Nephron (organoid): ENCODE results near the gene ITGA2.

ENCODE experiments used
- H3K27ac Mint-ChIP-seq, 3 experiments: 2 replicates each; pipeline ENCODE4 v1.8.0; 2020; ENCODE audit warnings: mixed read lengths in 3 of 3, mild to moderate bottlenecking in 2 of 3, moderate library complexity in 1 of 3
- H3K27me3 Mint-ChIP-seq: 2 replicates; pipeline ENCODE4 v1.8.0; 2021; ENCODE audit warnings: low read depth, mild to moderate bottlenecking, moderate library complexity, mixed read lengths
- H3K36me3 Mint-ChIP-seq: 2 replicates; pipeline ENCODE4 v1.8.0; 2020; ENCODE audit warnings: low read depth, mixed read lengths
- H3K4me1 Mint-ChIP-seq: 2 replicates; pipeline ENCODE4 v1.8.0; 2020; ENCODE audit warnings: mixed read lengths
- H3K4me3 Mint-ChIP-seq, 3 experiments: 2 replicates each; pipeline ENCODE4 v1.8.0; 2020; ENCODE audit warnings: mild to moderate bottlenecking in 3 of 3, mixed read lengths in 3 of 3, moderate library complexity in 2 of 3
- H3K9me3 Mint-ChIP-seq: 2 replicates; pipeline ENCODE4 v1.8.0; 2020; ENCODE audit warnings: mixed read lengths
- CTCF ChIP-seq, 3 experiments: fragments of 200-600 bp; sonication (generic); IDR thresholded peaks; one replicate each; pipeline ENCODE4 v1.5.0; 2021; ENCODE audit warnings: antibody characterized with exemption in 3 of 3; ENCODE audit not compliant: unreplicated experiment in 3 of 3

ITGA2 gene

DNA sequence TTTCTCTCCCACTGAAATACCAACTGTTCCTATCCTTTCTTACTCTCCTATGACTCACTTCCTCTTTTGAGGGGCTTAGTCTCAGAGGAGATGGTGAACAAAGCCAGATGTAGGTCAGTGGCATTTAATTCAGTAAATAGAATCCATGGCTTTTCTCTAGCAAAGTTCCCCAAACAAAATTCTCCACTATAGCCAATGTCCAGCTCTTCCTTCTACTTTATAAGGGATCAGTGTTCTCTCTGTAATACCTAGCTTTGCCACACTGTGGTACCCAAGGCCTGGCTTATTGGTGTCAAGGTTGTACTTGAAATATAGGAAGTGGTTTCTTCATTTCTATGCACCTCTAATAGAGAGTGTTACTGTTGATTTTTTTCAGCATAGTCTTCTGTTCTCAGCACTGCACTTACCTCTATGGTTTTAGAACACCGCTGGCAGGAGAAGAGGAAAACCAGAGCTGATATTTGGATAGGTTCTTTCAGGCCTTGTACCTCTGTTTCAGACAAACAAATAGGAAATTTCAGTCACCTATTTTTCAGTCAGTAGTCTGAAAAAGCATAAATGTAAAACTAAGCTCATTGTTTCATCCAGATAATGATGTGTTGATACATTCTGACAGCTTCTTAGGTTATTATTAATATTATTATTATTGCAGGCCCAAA, 40.6 kb upstream of the ITGA2 start:
- H3K9me3 Mint-ChIP-seq: no peaks in the 10 kb centered on the region
- no peaks in the 10 kb centered on the region for H3K27me3 Mint-ChIP-seq
- peak overlapping the region; percentile 2 to 53 (median 23) for H3K27ac Mint-ChIP-seq
- H3K4me3 Mint-ChIP-seq: no peak overlapping the region
- TF ChIP-seq CTCF (IDR thresholded peaks at IDR 0.05; ENCODE audit: unreplicated experiment in 3 of 3): peak; percentile 82 to 87 (median 86)
- no peaks in the 10 kb centered on the region for H3K36me3 Mint-ChIP-seq
- peaks cover 6% of the 10 kb centered on the region for H3K4me1 Mint-ChIP-seq

DNA sequence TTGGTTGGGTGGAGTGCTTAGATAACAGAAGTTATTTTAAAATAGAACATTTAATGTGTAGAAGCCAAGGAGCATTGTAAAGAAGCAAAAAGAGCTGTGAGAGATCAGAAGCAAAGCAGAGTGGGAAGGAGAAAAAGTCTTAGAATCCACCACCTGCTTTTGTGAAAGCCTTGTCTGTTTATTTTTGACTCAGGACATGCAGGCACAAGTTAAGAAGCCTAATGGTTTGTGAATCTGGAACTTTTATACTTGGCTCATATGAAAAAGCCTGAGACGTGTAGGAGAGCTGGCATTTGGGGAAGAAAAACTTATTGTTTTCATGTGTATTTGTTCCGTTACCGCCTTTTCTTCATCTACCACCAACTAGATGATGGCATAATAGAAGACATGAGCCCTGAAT, 38.5 kb upstream of the ITGA2 start:
- no peaks in the 10 kb centered on the region for H3K36me3 Mint-ChIP-seq
- no peaks in the 10 kb centered on the region for H3K27me3 Mint-ChIP-seq
- H3K9me3 Mint-ChIP-seq: no peaks in the 10 kb centered on the region
- TF ChIP-seq CTCF (IDR thresholded peaks at IDR 0.05; ENCODE audit: unreplicated experiment in 3 of 3): no peak
- no peak overlapping the region for H3K27ac Mint-ChIP-seq
- peaks cover 6% of the 10 kb centered on the region for H3K4me1 Mint-ChIP-seq
- H3K4me3 Mint-ChIP-seq: no peak overlapping the region

GRCh38 chr5:52952483-52952882, 36.7 kb upstream of the ITGA2 start:
- no peaks in the 10 kb centered on the region for H3K36me3 Mint-ChIP-seq
- H3K9me3 Mint-ChIP-seq: no peaks in the 10 kb centered on the region
- no peak overlapping the region for H3K27ac Mint-ChIP-seq
- H3K4me1 Mint-ChIP-seq: peaks cover 10% of the 10 kb centered on the region
- no peak overlapping the region for H3K4me3 Mint-ChIP-seq
- no peak for TF ChIP-seq CTCF (IDR thresholded peaks at IDR 0.05; ENCODE audit: unreplicated experiment in 3 of 3)
- no peaks in the 10 kb centered on the region for H3K27me3 Mint-ChIP-seq

- TF ChIP-seq CTCF (IDR thresholded peaks at IDR 0.05; ENCODE audit: unreplicated experiment in 3 of 3): no peak
- H3K36me3 Mint-ChIP-seq: no peaks in the 10 kb centered on the region
- H3K27ac Mint-ChIP-seq: peak overlapping the region; percentile 86 to 92 (median 90)
- no peaks in the 10 kb centered on the region for H3K27me3 Mint-ChIP-seq
- H3K4me1 Mint-ChIP-seq: peaks cover 4% of the 10 kb centered on the region
- no peak overlapping the region for H3K4me3 Mint-ChIP-seq
- H3K9me3 Mint-ChIP-seq: no peaks in the 10 kb centered on the region
Observed at GRCh38 chr5:52956014-52956413, 33.1 kb upstream of the ITGA2 start.

- peaks cover 4% of the 10 kb centered on the region for H3K4me1 Mint-ChIP-seq
- no peak for TF ChIP-seq CTCF (IDR thresholded peaks at IDR 0.05; ENCODE audit: unreplicated experiment in 3 of 3)
Observed at GRCh38 chr5:52956915-52957747, 32.0 kb upstream of the ITGA2 start.

More at GRCh38 chr5:52956915-52957747, 32.0 kb upstream of the ITGA2 start:
- Mint-ChIP-seq H3K36me3 (no peaks in the 10 kb centered on the region), H3K4me3 (no peak overlapping the region), H3K27me3 (no peaks in the 10 kb centered on the region), H3K27ac (peak overlapping the region; percentile 86 to 92 (median 90)), H3K9me3 (no peaks in the 10 kb centered on the region)
